Esophagus muscularis mucosa (tissue), 4 donors: ENCODE results near the gene UBE2D1.

ENCODE experiments used
- CTCF ChIP-seq, 3 experiments: fragments of 200-600 bp in 2 of 3; fragments of 450-650 bp in 1 of 3; sonication (generic) in 2 of 3; IDR thresholded peaks; one replicate each; pipeline ENCODE4 v1.5.1; 2017 to 2019; ENCODE audit warnings: antibody characterized with exemption in 3 of 3, mild to moderate bottlenecking in 2 of 3, moderate library complexity in 1 of 3
- EP300 ChIP-seq: sonication (generic); formaldehyde crosslinking; IDR thresholded peaks from one replicate; pipeline ENCODE4 v1.6.1; 2017; ENCODE audit warnings: antibody characterized with exemption
- POLR2AphosphoS5 ChIP-seq, 2 donors: sonication (generic); formaldehyde crosslinking; IDR thresholded peaks; one replicate each; pipeline ENCODE4 v1.6.1; 2017; ENCODE audit warnings: antibody characterized with exemption in 2 of 2

- no peak for TF ChIP-seq CTCF (IDR thresholded peaks at IDR 0.05)
- no peak for TF ChIP-seq EP300
- TF ChIP-seq POLR2AphosphoS5 (IDR thresholded peaks at IDR 0.05): no peak
Measured at GRCh38 chr10:58361353-58361752, 26.5 kb downstream of the UBE2D1 start.
